H9 (cell line): ENCODE data around the gene CELF4. TPM values are rescaled to one million over a fixed set of nuclear protein-coding genes. Genes with fewer than 3 reads are reported as not detected.

Source experiments
- DNase-seq: peaks from one replicate; pipeline ENCODE4 v3.0.0-alpha.2; 2017
- H2AFZ ChIP-seq: one replicate; pipeline ENCODE4 v1.6.1; 2013; ENCODE audit warnings: mild to moderate bottlenecking, low read length, control low read depth, moderate library complexity
- H2AK5ac ChIP-seq: 2 replicates; pipeline ENCODE4 v1.6.1; 2013; ENCODE audit warnings: low read length, control low read depth, mixed read lengths; ENCODE audit not compliant: insufficient read length
- H2BK120ac ChIP-seq: one replicate; pipeline ENCODE4 v1.6.1; 2013; ENCODE audit warnings: low read depth, mild to moderate bottlenecking, low read length, control low read depth, inconsistent platforms; ENCODE audit not compliant: poor library complexity, severe bottlenecking
- H2BK12ac ChIP-seq: 2 replicates; pipeline ENCODE4 v1.6.1; 2013; ENCODE audit warnings: low read length, control low read depth, mixed read lengths, low read depth; ENCODE audit not compliant: insufficient read length
- H2BK15ac ChIP-seq: 2 replicates; pipeline ENCODE4 v1.6.1; 2013; ENCODE audit warnings: low read depth, low read length, control low read depth
- H2BK20ac ChIP-seq: one replicate; pipeline ENCODE4 v1.6.1; 2013; ENCODE audit warnings: low read depth, mild to moderate bottlenecking, low read length, control low read depth, inconsistent platforms; ENCODE audit not compliant: poor library complexity, severe bottlenecking
- H2BK5ac ChIP-seq: 2 replicates; pipeline ENCODE4 v1.6.1; 2013; ENCODE audit warnings: low read length, control low read depth, mixed read lengths; ENCODE audit not compliant: insufficient read length
- H3K14ac ChIP-seq: 2 replicates; pipeline ENCODE4 v1.6.1; 2013; ENCODE audit warnings: low read length, control low read depth; ENCODE audit not compliant: insufficient read depth
- H3K18ac ChIP-seq: 2 replicates; pipeline ENCODE4 v1.6.1; 2013; ENCODE audit warnings: low read depth, mild to moderate bottlenecking, mixed read lengths, low read length, control low read depth; ENCODE audit not compliant: insufficient read length
- H3K23ac ChIP-seq: 2 replicates; pipeline ENCODE4 v1.6.1; 2013; ENCODE audit warnings: low read length, control low read depth, mixed read lengths, low read depth; ENCODE audit not compliant: insufficient read length
- H3K23me2 ChIP-seq: 2 replicates; pipeline ENCODE4 v1.6.1; 2013; ENCODE audit warnings: low read depth, mild to moderate bottlenecking, mixed read lengths, low read length, control low read depth; ENCODE audit not compliant: insufficient read length, poor library complexity, severe bottlenecking
- H3K27ac ChIP-seq: 2 replicates; pipeline ENCODE4 v1.5.1; 2013; ENCODE audit warnings: low read length, control low read depth, mixed read lengths, low read depth; ENCODE audit not compliant: insufficient read length
- H3K27me3 ChIP-seq: 2 replicates; pipeline ENCODE4 v1.6.1; 2013; ENCODE audit warnings: low read length, control low read depth, inconsistent platforms; ENCODE audit not compliant: insufficient read depth
- H3K4ac ChIP-seq: 2 replicates; pipeline ENCODE4 v1.6.1; 2013; ENCODE audit warnings: low read depth, mild to moderate bottlenecking, control low read depth, inconsistent platforms, low read length, moderate library complexity
- H3K4me1 ChIP-seq: 2 replicates; pipeline ENCODE4 v1.6.1; 2013; ENCODE audit warnings: low read length, control low read depth, inconsistent platforms; ENCODE audit not compliant: insufficient read depth
- H3K4me2 ChIP-seq: 2 replicates; pipeline ENCODE4 v1.6.1; 2013; ENCODE audit warnings: low read length, control low read depth, mixed read lengths; ENCODE audit not compliant: insufficient read length, insufficient read depth
- H3K56ac ChIP-seq: 2 replicates; pipeline ENCODE4 v1.6.1; 2013; ENCODE audit warnings: low read depth, mild to moderate bottlenecking, mixed read lengths, low read length, control low read depth; ENCODE audit not compliant: insufficient read length
- H3K79me1 ChIP-seq: 2 replicates; pipeline ENCODE4 v1.6.1; 2013; ENCODE audit warnings: low read depth, mild to moderate bottlenecking, moderate library complexity, low read length, control low read depth, inconsistent platforms; ENCODE audit not compliant: insufficient read depth, poor library complexity, severe bottlenecking
- H3K79me2 ChIP-seq: 2 replicates; pipeline ENCODE4 v1.6.1; 2013; ENCODE audit warnings: low read length, control low read depth, inconsistent platforms; ENCODE audit not compliant: insufficient read depth
- H3K9ac ChIP-seq: 2 replicates; pipeline ENCODE4 v1.6.1; 2013; ENCODE audit warnings: low read length, control low read depth, mixed read lengths; ENCODE audit not compliant: insufficient read length; ENCODE audit errors: extremely low read depth
- H3K9me3 ChIP-seq: one replicate; pipeline ENCODE4 v1.6.1; 2013; ENCODE audit warnings: low read depth, low read length, inconsistent platforms; ENCODE audit not compliant: control insufficient read depth
- H3T11ph ChIP-seq: one replicate; pipeline ENCODE4 v1.6.1; 2013; ENCODE audit warnings: mild to moderate bottlenecking, low read length, control low read depth, inconsistent platforms
- H4K20me1 ChIP-seq: one replicate; pipeline ENCODE4 v1.6.1; 2013; ENCODE audit not compliant: control insufficient read depth, insufficient read length, insufficient read depth
- H4K5ac ChIP-seq: 2 replicates; pipeline ENCODE4 v1.6.1; 2013; ENCODE audit warnings: low read depth, mild to moderate bottlenecking, mixed read lengths, low read length, control low read depth; ENCODE audit not compliant: insufficient read length
- H4K8ac ChIP-seq: replicated peaks from 2 replicates; pipeline ENCODE4 v1.6.1; 2013; ENCODE audit warnings: low read length, control low read depth, mixed read lengths, low read depth; ENCODE audit not compliant: insufficient read length
- H4K91ac ChIP-seq: 2 replicates; pipeline ENCODE4 v1.6.1; 2013; ENCODE audit warnings: low read depth, mild to moderate bottlenecking, moderate library complexity, mixed read lengths, low read length, control low read depth; ENCODE audit not compliant: insufficient read length
- H3K27ac Mint-ChIP-seq, 3 experiments: 2 replicates in 2 of 3; 3 replicates in 1 of 3; pipeline ENCODE4 v1.8.0; 2020 to 2021; ENCODE audit warnings: mixed read lengths in 3 of 3, mild to moderate bottlenecking in 1 of 3, moderate library complexity in 1 of 3
- H3K27me3 Mint-ChIP-seq: 2 replicates; pipeline ENCODE4 v1.8.0; 2021; ENCODE audit warnings: low read depth, mild to moderate bottlenecking, moderate library complexity, mixed read lengths
- H3K36me3 Mint-ChIP-seq, 3 experiments: 2 replicates in 2 of 3; 3 replicates in 1 of 3; pipeline ENCODE4 v1.8.0; 2020 to 2021; ENCODE audit warnings: low read depth in 3 of 3, mixed read lengths in 3 of 3; ENCODE audit not compliant: insufficient read depth in 1 of 3
- H3K4me1 Mint-ChIP-seq, 2 experiments: 2 replicates each; pipeline ENCODE4 v1.8.0; 2020; ENCODE audit warnings: mixed read lengths in 2 of 2
- H3K4me3 Mint-ChIP-seq, 2 experiments: 2 replicates in 1 of 2; 3 replicates in 1 of 2; pipeline ENCODE4 v1.8.0; 2020 to 2021; ENCODE audit warnings: mild to moderate bottlenecking in 2 of 2, mixed read lengths in 2 of 2, moderate library complexity in 1 of 2
- H3K9me3 Mint-ChIP-seq, 2 experiments: 2 replicates in 1 of 2; 3 replicates in 1 of 2; pipeline ENCODE4 v1.8.0; 2020; ENCODE audit warnings: mild to moderate bottlenecking in 2 of 2, mixed read lengths in 2 of 2, moderate library complexity in 1 of 2
- WGBS: extraction: QIAGEN DNeasy Blood & Tissue Kit; methylation state at CpG from one replicate; pipeline ENCODE4 v1.1.7; 2013; ENCODE audit warnings: missing lambda C conversion rate, low lambda C conversion rate, mixed read lengths; ENCODE audit not compliant: insufficient read length; ENCODE audit errors: extremely low coverage; 5-methylcytosine and 5-hydroxymethylcytosine counted together
- total RNA-seq: library from RNA; stranded (reverse); gene quantifications from 2 replicates; pipeline ENCODE4 v1.2.1, GENCODE V29; 2021
- TF ChIP-seq, protein P1 (sequence below): fragments of 200-600 bp; sonication (generic); conservative IDR thresholded peaks from 3 replicates; pipeline ENCODE4 v1.8.0; 2021; ENCODE audit warnings: antibody characterized with exemption, mild to moderate bottlenecking

The CELF4 gene
- total RNA-seq, 1 experiment from 2014 or later = 1.1 TPM

DNA sequence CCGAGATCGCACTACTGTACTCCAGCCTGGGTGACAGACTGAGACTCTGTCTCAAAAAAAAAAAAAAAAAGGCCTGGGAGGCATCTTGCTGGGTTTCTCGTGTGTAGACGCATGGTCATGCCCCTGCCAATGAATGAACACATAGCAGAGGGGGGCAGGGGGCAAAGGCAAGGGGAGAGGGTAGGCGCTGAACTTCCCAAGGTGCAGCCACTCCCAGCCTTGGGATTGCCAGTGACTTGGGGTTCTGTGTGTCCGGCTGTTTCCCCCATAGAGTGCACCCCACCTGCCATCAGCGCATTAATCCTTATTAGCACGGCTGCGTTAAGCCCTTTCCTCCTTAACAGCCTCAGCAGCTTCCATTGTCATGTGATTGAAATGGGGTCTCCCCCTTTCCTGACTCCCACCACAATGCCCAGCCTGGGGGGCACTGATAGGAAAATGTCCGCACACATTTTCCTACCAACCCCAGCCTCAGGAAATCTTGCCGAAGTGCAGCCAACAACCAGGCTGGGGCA is 225.8 kb downstream of the CELF4 start:
- Histone ChIP-seq H2BK12ac (no peak overlapping the region), H3K27ac (no peak overlapping the region), H3K79me1 (no peaks in the 10 kb centered on the region), H3T11ph (no peak overlapping the region), H3K9ac (no peak overlapping the region), H3K18ac (no peak overlapping the region), H3K79me2 (no peaks in the 10 kb centered on the region), H4K91ac (no peak overlapping the region), H2AK5ac (no peak overlapping the region), H2BK5ac (no peak overlapping the region), H3K27me3 (no peaks in the 10 kb centered on the region; the same call in 1 of the 2 replicates), H2AFZ (no peak overlapping the region), H2BK15ac (no peak overlapping the region), H3K9me3 (no peaks in the 10 kb centered on the region), H3K23me2 (no peaks in the 10 kb centered on the region), H3K4me2 (no peak overlapping the region), H3K23ac (no peak overlapping the region), H3K56ac (no peak overlapping the region), H3K4ac (no peak overlapping the region), H3K4me1 (no peaks in the 10 kb centered on the region; the same call in 1 of the 2 replicates), H4K20me1 (no peaks in the 10 kb centered on the region), H4K5ac (no peak overlapping the region), H2BK120ac (no peak overlapping the region), H2BK20ac (no peak overlapping the region), H4K8ac (no peak overlapping the region), H3K14ac (no peak overlapping the region)
- Mint-ChIP-seq H3K4me3 (no peak overlapping the region), H3K27me3 (peaks cover 22% of the 10 kb centered on the region), H3K27ac (peak overlapping the region in 1 of 3 experiments; percentile 38; a peak in 1 of 7 replicates), H3K36me3 (no peaks in the 10 kb centered on the region), H3K9me3 (no peaks in the 10 kb centered on the region), H3K4me1 (peaks cover 15 to 30% of the 10 kb centered on the region in 2 experiments)
- DNase-seq = no peak
- WGBS = no CpG with 5 or more reads among the region's 11 CpGs
- TF ChIP-seq, protein P1, sequence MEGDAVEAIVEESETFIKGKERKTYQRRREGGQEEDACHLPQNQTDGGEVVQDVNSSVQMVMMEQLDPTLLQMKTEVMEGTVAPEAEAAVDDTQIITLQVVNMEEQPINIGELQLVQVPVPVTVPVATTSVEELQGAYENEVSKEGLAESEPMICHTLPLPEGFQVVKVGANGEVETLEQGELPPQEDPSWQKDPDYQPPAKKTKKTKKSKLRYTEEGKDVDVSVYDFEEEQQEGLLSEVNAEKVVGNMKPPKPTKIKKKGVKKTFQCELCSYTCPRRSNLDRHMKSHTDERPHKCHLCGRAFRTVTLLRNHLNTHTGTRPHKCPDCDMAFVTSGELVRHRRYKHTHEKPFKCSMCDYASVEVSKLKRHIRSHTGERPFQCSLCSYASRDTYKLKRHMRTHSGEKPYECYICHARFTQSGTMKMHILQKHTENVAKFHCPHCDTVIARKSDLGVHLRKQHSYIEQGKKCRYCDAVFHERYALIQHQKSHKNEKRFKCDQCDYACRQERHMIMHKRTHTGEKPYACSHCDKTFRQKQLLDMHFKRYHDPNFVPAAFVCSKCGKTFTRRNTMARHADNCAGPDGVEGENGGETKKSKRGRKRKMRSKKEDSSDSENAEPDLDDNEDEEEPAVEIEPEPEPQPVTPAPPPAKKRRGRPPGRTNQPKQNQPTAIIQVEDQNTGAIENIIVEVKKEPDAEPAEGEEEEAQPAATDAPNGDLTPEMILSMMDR = no peak
